NCI-H510A (cell line): ENCODE data around the gene CEP78.
"Not testable (repeated sequence)": the region's sequence is repeated elsewhere in the genome, so short reads cannot be mapped to it uniquely, and the experiment has no call there.

Source experiments
- DNase-seq: peaks from one replicate; lab custom pipeline; 2025; lab: John Stamatoyannopoulos, UW

CEP78 gene

GRCh38 chr9:78236551-78236910 is 656 bp downstream of the CEP78 start:
- peak; percentile 14 for DNase-seq

- DNase-seq = no peak
Observed at GRCh38 chr9:78238046-78239038, 2.5 kb downstream of the CEP78 start.

GRCh38 chr9:78239506-78239905 is 3.6 kb downstream of the CEP78 start:
- DNase-seq = peak; percentile 58

- no peak for DNase-seq
Observed at GRCh38 chr9:78242041-78242440, 6.2 kb downstream of the CEP78 start.

- DNase-seq = no peak
Observed at GRCh38 chr9:78243130-78243529, 7.3 kb downstream of the CEP78 start.

- no peak for DNase-seq
Observed at GRCh38 chr9:78245401-78245800, 9.5 kb downstream of the CEP78 start.

- no peak for DNase-seq
Observed at GRCh38 chr9:78248635-78249034, 12.8 kb downstream of the CEP78 start.

GRCh38 chr9:78249542-78249941 is 13.7 kb downstream of the CEP78 start:
- no peak for DNase-seq

- DNase-seq = no peak
Observed at GRCh38 chr9:78252616-78253015, 16.7 kb downstream of the CEP78 start.

- DNase-seq = no peak
Observed at GRCh38 chr9:78253285-78253684, 17.4 kb downstream of the CEP78 start.

- DNase-seq = no peak
Observed at GRCh38 chr9:78261403-78262001, 25.6 kb downstream of the CEP78 start.

- DNase-seq = no peak
Observed at GRCh38 chr9:78262655-78263054, 26.8 kb downstream of the CEP78 start.

- no peak for DNase-seq
Observed at GRCh38 chr9:78267889-78268288, 32.0 kb downstream of the CEP78 start.

- DNase-seq = no peak
Observed at GRCh38 chr9:78269784-78270183, 33.9 kb downstream of the CEP78 start.

- no peak for DNase-seq
Observed at GRCh38 chr9:78272307-78272706, 36.4 kb downstream of the CEP78 start.

- no peak for DNase-seq
Observed at GRCh38 chr9:78273761-78274160, 37.9 kb downstream of the CEP78 start.

GRCh38 chr9:78278177-78278777 is 42.4 kb downstream of the CEP78 start:
- no peak for DNase-seq

GRCh38 chr9:78278801-78279200 is 42.9 kb downstream of the CEP78 start:
- DNase-seq = no peak

GRCh38 chr9:78280982-78281668 is 45.2 kb downstream of the CEP78 start:
- DNase-seq = no peak

- not testable (repeated sequence) for DNase-seq
Observed at GRCh38 chr9:78284181-78284580, 48.3 kb downstream of the CEP78 start.

- DNase-seq = no peak
Observed at GRCh38 chr9:78286125-78286524, 50.2 kb downstream of the CEP78 start.

GRCh38 chr9:78286946-78287388 is 51.1 kb downstream of the CEP78 start:
- DNase-seq = no peak
